ENCODE results near the gene GLB1L.
A peak's percentile ranks its signal among the peaks of the same experiment; 100 is the strongest.

GLB1L gene

DNA sequence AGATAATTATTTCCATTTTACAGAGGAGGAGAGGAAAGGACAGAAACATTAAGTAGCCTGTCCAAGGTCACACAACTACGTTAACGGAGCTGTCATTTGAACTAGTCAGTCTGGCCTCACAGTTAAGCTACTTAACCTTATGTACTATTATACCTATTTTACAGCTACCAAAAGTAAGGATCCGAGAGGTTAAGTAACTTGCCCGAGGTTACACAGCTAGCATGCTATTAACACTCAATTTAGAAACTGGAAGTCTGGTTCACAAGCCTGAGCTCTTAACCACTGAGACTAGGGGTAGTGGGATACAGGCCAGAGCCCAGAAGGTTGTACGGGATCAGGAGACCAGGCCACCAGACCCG is 476 bp downstream of the GLB1L start:
- H3K4me3 ChIP-seq (replicated peaks; ENCODE audit: low read depth, low read length), result peak overlapping the region; percentile 82
- H3K27me3 ChIP-seq (replicated peaks; ENCODE audit: control insufficient read depth, insufficient read depth, low read length), result no peaks in the 10 kb centered on the region
- no peak for DNase-seq (ENCODE audit: extremely low read depth, insufficient read length)
- no peak for TF ChIP-seq CTCF (IDR thresholded peaks at IDR 0.05; ENCODE audit: insufficient read depth, low read length, poor library complexity, severe bottlenecking)
- H3K36me3 ChIP-seq (ENCODE audit: control insufficient read depth, insufficient read depth, low read length), result peaks cover 7% of the 10 kb centered on the region

DNA sequence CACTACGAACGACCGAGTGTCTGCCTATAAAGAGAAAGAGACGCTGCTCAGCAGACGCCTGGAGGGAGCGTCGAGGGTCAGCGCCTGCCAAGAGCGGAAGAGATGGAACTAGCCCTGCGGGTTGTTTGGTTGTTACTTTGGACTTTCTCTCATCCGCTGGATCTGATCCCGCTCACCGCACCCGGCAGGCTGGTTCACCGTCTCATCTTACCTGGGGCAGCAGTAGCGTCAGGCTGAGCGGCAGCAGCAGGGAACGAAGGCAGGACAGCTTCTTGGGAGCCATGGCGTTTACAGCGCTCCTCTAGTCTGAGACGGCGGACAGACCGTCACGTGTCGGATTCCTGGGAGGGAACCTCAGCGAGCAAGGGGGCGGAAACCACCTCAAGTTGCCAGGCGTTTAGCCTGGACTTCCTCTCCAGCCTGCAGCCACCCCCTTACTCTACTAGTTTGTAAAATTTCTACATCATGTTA is 1.9 kb downstream of the GLB1L start:
- no peaks in the 10 kb centered on the region for H3K27me3 ChIP-seq (replicated peaks; ENCODE audit: control insufficient read depth, insufficient read depth, low read length)
- H3K4me3 ChIP-seq (replicated peaks; ENCODE audit: low read depth, low read length), result no peak overlapping the region
- DNase-seq (ENCODE audit: extremely low read depth, insufficient read length), result no peak
- peaks cover 7% of the 10 kb centered on the region for H3K36me3 ChIP-seq (ENCODE audit: control insufficient read depth, insufficient read depth, low read length)
- TF ChIP-seq CTCF (IDR thresholded peaks at IDR 0.05; ENCODE audit: insufficient read depth, low read length, poor library complexity, severe bottlenecking), result no peak

- TF ChIP-seq CTCF (IDR thresholded peaks at IDR 0.05; ENCODE audit: insufficient read depth, low read length, poor library complexity, severe bottlenecking), result no peak
- no peak for DNase-seq (ENCODE audit: extremely low read depth, insufficient read length)
- Histone ChIP-seq H3K36me3 (ENCODE audit: control insufficient read depth, insufficient read depth, low read length) (peaks cover 28% of the 10 kb centered on the region), H3K27me3 (replicated peaks; ENCODE audit: control insufficient read depth, insufficient read depth, low read length) (no peaks in the 10 kb centered on the region), H3K4me3 (replicated peaks; ENCODE audit: low read depth, low read length) (no peak overlapping the region)
Observed at GRCh38 chr2:219234331-219234730, 10.9 kb downstream of the GLB1L start.

GRCh38 chr2:219230059-219230540 is 15.1 kb downstream of the GLB1L start:
- TF ChIP-seq CTCF (IDR thresholded peaks at IDR 0.05; ENCODE audit: insufficient read depth, low read length, poor library complexity, severe bottlenecking), result no peak
- peak; percentile 68 for DNase-seq (ENCODE audit: extremely low read depth, insufficient read length)
- H3K27me3 ChIP-seq (replicated peaks; ENCODE audit: control insufficient read depth, insufficient read depth, low read length), result no peaks in the 10 kb centered on the region
- H3K4me3 ChIP-seq (replicated peaks; ENCODE audit: low read depth, low read length), result peak overlapping the region; percentile 92
- peaks cover 20% of the 10 kb centered on the region for H3K36me3 ChIP-seq (ENCODE audit: control insufficient read depth, insufficient read depth, low read length)

- Histone ChIP-seq H3K27me3 (replicated peaks; ENCODE audit: control insufficient read depth, insufficient read depth, low read length) (no peaks in the 10 kb centered on the region), H3K36me3 (ENCODE audit: control insufficient read depth, insufficient read depth, low read length) (peaks cover 21% of the 10 kb centered on the region), H3K4me3 (replicated peaks; ENCODE audit: low read depth, low read length) (peak within 1 kb of the TSS; percentile 92)
- peak; percentile 97 for DNase-seq (ENCODE audit: extremely low read depth, insufficient read length)
- no peak for TF ChIP-seq CTCF (IDR thresholded peaks at IDR 0.05; ENCODE audit: insufficient read depth, low read length, poor library complexity, severe bottlenecking)
Observed at GRCh38 chr2:219229305-219230058, 15.8 kb downstream of the GLB1L start, which contains the start of the genes ANKZF1 and ATG9A. ANKZF1 (plus strand) TSS chr2:219229806; CDS start chr2:219230258, 452 bp downstream. ATG9A (minus strand) TSS chr2:219229636; CDS start chr2:219228024, 1,612 bp downstream.
